ENCODE data around the gene ANKIB1. TPM values are rescaled to one million over a fixed set of nuclear protein-coding genes. Genes with fewer than 3 reads are reported as not detected.
A peak's percentile ranks its signal among the peaks of the same experiment; 100 is the strongest.

The ANKIB1 gene
- total and polyA plus RNA-seq, 2 experiments from 2014 or later, result 12.6 to 43.1 TPM

GRCh38 chr7:92391071-92391470 lies 145.3 kb downstream of the ANKIB1 start:
- DNase-seq, result no peak
- WGBS, 2 experiments (ENCODE audit: low coverage in 1 of 2, low lambda C conversion rate in 2 of 2, missing lambda C conversion rate in 2 of 2), result 98 to 99% methylated on average over 5 of the region's 5 CpGs
- no peak overlapping the region for H3K27ac ChIP-seq
- H3F3A ChIP-seq (ENCODE audit: insufficient read depth), result no peaks in the 10 kb centered on the region
- H3K4me3 ChIP-seq, result no peak overlapping the region
- no peaks in the 10 kb centered on the region for H3K4me1 ChIP-seq (ENCODE audit: insufficient read depth)
- H3K36me3 ChIP-seq (ENCODE audit: low read depth), result peaks cover 15% of the 10 kb centered on the region; the same call in 1 of the 2 replicates
- no peaks in the 10 kb centered on the region for H3K79me2 ChIP-seq (ENCODE audit: insufficient read depth)
- H3K4me2 ChIP-seq (ENCODE audit: unreplicated experiment), result no peak overlapping the region
- H4K20me1 ChIP-seq (ENCODE audit: insufficient read depth), result no peaks in the 10 kb centered on the region
- in situ Hi-C loops (cut with MboI), result no loop called here
- H3K27me3 ChIP-seq (replicated peaks; ENCODE audit: insufficient read depth), result no peaks in the 10 kb centered on the region
- no peaks in the 10 kb centered on the region for H3K9me3 ChIP-seq (ENCODE audit: low read depth)
- H3K9me2 ChIP-seq (ENCODE audit: insufficient read depth), result no peaks in the 10 kb centered on the region
- no peak overlapping the region for H3K9ac ChIP-seq
- H2AFZ ChIP-seq, result no peak overlapping the region
- TF ChIP-seq EZH2 (IDR thresholded peaks at IDR 0.05; ENCODE audit: insufficient read depth, poor library complexity, severe bottlenecking) (no peak), EZH2phosphoT487 (IDR thresholded peaks at IDR 0.05; ENCODE audit: insufficient read depth, low read depth) (no peak)

DNA sequence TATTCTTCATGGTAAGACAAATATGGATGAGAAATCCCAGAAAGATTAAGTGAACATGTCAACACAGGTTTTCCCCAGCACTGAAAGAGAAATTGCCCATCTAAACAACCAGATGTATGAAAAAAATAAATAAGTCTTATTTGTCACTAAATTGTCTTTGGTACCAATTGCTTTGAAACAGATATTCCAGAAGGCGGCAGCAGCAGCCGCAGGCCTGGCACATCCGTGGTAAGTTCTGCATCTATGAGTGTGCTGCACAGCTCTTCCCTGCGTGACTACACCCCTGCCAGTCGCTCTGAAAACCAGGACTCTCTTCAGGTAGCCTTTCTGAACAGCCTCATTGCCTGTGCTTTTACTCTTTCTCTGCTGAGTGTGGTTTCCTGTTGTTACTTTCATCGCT lies 151.8 kb downstream of the ANKIB1 start:
- Histone ChIP-seq H3K4me3 (no peak overlapping the region), H2AFZ (no peak overlapping the region), H3K9me2 (ENCODE audit: insufficient read depth) (no peaks in the 10 kb centered on the region), H3K4me2 (ENCODE audit: unreplicated experiment) (no peak overlapping the region), H3F3A (ENCODE audit: insufficient read depth) (peaks cover 4% of the 10 kb centered on the region), H3K36me3 (ENCODE audit: low read depth) (peaks cover 34% of the 10 kb centered on the region), H3K79me2 (ENCODE audit: insufficient read depth) (no peaks in the 10 kb centered on the region), H3K27ac (no peak overlapping the region), H4K20me1 (ENCODE audit: insufficient read depth) (no peaks in the 10 kb centered on the region), H3K4me1 (ENCODE audit: insufficient read depth) (peaks cover 5% of the 10 kb centered on the region), H3K27me3 (replicated peaks; ENCODE audit: insufficient read depth) (no peaks in the 10 kb centered on the region), H3K9me3 (ENCODE audit: low read depth) (no peaks in the 10 kb centered on the region), H3K9ac (no peak overlapping the region)
- TF ChIP-seq EZH2phosphoT487 (IDR thresholded peaks at IDR 0.05; ENCODE audit: insufficient read depth, low read depth) (no peak), EZH2 (IDR thresholded peaks at IDR 0.05; ENCODE audit: insufficient read depth, poor library complexity, severe bottlenecking) (no peak)
- WGBS, 2 experiments (ENCODE audit: low coverage in 1 of 2, low lambda C conversion rate in 2 of 2, missing lambda C conversion rate in 2 of 2), result 93% methylated on average over 6 of the region's 6 CpGs
- DNase-seq, result no peak
- in situ Hi-C loops (cut with MboI), result no loop called here

DNA sequence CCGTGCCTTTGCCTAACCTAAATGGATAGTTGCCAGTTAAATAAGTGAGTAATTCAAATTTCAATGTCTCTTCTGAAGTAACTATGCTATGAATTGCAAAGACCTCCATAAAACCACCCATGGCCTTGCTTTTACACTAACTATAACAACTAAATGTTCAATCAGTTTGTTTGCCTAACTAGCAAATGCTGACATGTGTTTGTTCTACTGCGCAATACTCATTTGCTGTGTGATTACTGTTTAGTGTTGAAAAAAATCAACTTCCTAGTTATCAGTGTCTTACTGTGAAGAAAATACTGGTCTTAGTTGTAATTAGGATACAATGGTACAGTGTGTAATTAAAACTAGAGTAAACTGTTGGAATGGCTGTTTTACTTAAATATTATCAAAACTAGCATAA lies 154.2 kb downstream of the ANKIB1 start:
- Histone ChIP-seq H3K27ac (no peak overlapping the region), H3K9me3 (ENCODE audit: low read depth) (no peaks in the 10 kb centered on the region), H4K20me1 (ENCODE audit: insufficient read depth) (no peaks in the 10 kb centered on the region), H3K79me2 (ENCODE audit: insufficient read depth) (no peaks in the 10 kb centered on the region), H3K4me2 (ENCODE audit: unreplicated experiment) (no peak overlapping the region), H3K27me3 (replicated peaks; ENCODE audit: insufficient read depth) (no peaks in the 10 kb centered on the region), H3F3A (ENCODE audit: insufficient read depth) (peaks cover 13% of the 10 kb centered on the region), H3K9me2 (ENCODE audit: insufficient read depth) (no peaks in the 10 kb centered on the region), H3K4me1 (ENCODE audit: insufficient read depth) (peaks cover 15% of the 10 kb centered on the region), H2AFZ (no peak overlapping the region), H3K9ac (no peak overlapping the region), H3K36me3 (ENCODE audit: low read depth) (peaks cover 27% of the 10 kb centered on the region), H3K4me3 (no peak overlapping the region)
- no peak for DNase-seq
- TF ChIP-seq EZH2phosphoT487 (IDR thresholded peaks at IDR 0.05; ENCODE audit: insufficient read depth, low read depth), result no peak
- no peak for TF ChIP-seq EZH2 (IDR thresholded peaks at IDR 0.05; ENCODE audit: insufficient read depth, poor library complexity, severe bottlenecking)
- 98 to 99% methylated on average over 2 of the region's 2 CpGs for WGBS, 2 experiments (ENCODE audit: low coverage in 1 of 2, low lambda C conversion rate in 2 of 2, missing lambda C conversion rate in 2 of 2)
- in situ Hi-C loops (cut with MboI), result no loop called here

- peak overlapping the region; percentile 5 for H3K4me2 ChIP-seq (ENCODE audit: unreplicated experiment)
- no peak overlapping the region for H3K9ac ChIP-seq
- H3F3A ChIP-seq (ENCODE audit: insufficient read depth), result peaks cover 13% of the 10 kb centered on the region
- peaks cover 17% of the 10 kb centered on the region for H3K36me3 ChIP-seq (ENCODE audit: low read depth)
- no peaks in the 10 kb centered on the region for H3K9me2 ChIP-seq (ENCODE audit: insufficient read depth)
- no peaks in the 10 kb centered on the region for H3K27me3 ChIP-seq (replicated peaks; ENCODE audit: insufficient read depth)
- H2AFZ ChIP-seq, result no peak overlapping the region
- in situ Hi-C loops (cut with MboI), result no loop called here
- no peaks in the 10 kb centered on the region for H3K9me3 ChIP-seq (ENCODE audit: low read depth)
- H4K20me1 ChIP-seq (ENCODE audit: insufficient read depth), result no peaks in the 10 kb centered on the region
- TF ChIP-seq EZH2phosphoT487 (IDR thresholded peaks at IDR 0.05; ENCODE audit: insufficient read depth, low read depth) (no peak), EZH2 (IDR thresholded peaks at IDR 0.05; ENCODE audit: insufficient read depth, poor library complexity, severe bottlenecking) (no peak)
- H3K4me3 ChIP-seq, result no peak overlapping the region
- peaks cover 15% of the 10 kb centered on the region for H3K4me1 ChIP-seq (ENCODE audit: insufficient read depth)
- H3K27ac ChIP-seq, result peak overlapping the region; percentile 62
- 49 to 60% methylated on average over 4 of the region's 4 CpGs for WGBS, 2 experiments (ENCODE audit: low coverage in 1 of 2, low lambda C conversion rate in 2 of 2, missing lambda C conversion rate in 2 of 2)
- DNase-seq, result peak; percentile 62
- no peaks in the 10 kb centered on the region for H3K79me2 ChIP-seq (ENCODE audit: insufficient read depth)
Measured at GRCh38 chr7:92402920-92403759, 157.4 kb downstream of the ANKIB1 start.
